ENCODE results near the gene PDE12. TPM values are rescaled to one million over a fixed set of nuclear protein-coding genes. Genes with fewer than 3 reads are reported as not detected.

The PDE12 gene, protein sequence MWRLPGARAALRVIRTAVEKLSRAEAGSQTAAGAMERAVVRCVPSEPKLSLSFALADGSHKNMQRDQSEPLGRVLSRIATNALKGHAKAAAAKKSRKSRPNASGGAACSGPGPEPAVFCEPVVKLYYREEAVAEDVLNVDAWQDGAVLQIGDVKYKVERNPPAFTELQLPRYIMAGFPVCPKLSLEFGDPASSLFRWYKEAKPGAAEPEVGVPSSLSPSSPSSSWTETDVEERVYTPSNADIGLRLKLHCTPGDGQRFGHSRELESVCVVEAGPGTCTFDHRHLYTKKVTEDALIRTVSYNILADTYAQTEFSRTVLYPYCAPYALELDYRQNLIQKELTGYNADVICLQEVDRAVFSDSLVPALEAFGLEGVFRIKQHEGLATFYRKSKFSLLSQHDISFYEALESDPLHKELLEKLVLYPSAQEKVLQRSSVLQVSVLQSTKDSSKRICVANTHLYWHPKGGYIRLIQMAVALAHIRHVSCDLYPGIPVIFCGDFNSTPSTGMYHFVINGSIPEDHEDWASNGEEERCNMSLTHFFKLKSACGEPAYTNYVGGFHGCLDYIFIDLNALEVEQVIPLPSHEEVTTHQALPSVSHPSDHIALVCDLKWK
- total RNA-seq = 10 to 100 TPM; 27.8 to 31.2 TPM

DNA sequence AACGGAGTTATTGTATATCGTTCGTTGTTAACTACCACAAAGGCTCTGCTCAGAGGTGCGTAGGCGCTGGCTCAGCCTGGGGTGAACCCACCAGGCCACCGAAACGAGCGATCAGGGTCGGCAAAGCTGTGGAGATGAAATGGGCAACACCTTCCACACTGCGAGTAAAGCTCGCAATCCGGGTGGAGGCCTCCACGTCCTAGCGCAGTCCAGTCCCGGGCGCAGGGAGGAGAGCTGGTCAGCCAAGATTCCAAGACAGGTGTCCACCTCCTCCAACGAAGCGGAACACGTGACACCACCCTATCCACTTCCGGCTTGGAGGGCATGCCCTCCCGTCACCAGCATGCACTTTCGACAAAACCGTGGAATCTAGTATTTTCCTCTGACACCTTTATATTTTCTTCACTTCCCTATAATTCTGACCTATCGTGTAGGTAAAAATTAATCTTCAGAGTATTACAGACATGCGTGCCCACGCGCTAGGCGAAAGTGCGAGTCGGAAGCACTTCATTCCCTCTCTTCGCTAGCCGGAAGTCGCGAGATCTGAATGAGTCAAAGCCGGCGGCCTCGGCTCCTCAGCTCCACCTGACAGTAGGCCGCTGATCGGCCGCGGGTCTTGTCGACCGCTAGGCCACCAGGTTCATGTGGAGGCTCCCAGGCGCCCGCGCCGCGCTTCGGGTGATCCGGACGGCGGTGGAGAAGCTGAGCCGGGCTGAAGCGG is at the start of gene PDE12:
TSS of gene PDE12 (plus strand) at position 537 of the 721 bp plus-strand sequence. CDS start at position 643, 106 bp downstream.
- CTCF ChIA-PET = interaction anchor here (1.3 to 3.0 kb wide), 5 partner anchors 38 to 386 kb away, joined by 3 to 14 read pairs (median 6); partner anchors contain the start of genes ARF4 and SLMAP
- H3K27me3 Mint-ChIP-seq (ENCODE audit: low read depth) = no peaks in the 10 kb centered on the region
- peak within 1 kb of the TSS; percentile 98 for H3K4me3 Mint-ChIP-seq
- H3K27ac Mint-ChIP-seq = peak within 1 kb of the TSS; percentile 98
- H3K36me3 Mint-ChIP-seq (ENCODE audit: low read depth) = peaks cover 32% of the 10 kb centered on the region
- POLR2A ChIA-PET = interaction anchor here (0.7 to 4.6 kb wide), 12 partner anchors 10 to 834 kb away, joined by 3 to 80 read pairs (median 4); partner anchors contain the start of genes ARF4, DENND6A, HTD2 and RPP14
- DNase-seq (peak; percentile 88), ATAC-seq (peak; percentile 82)
- H3K4me1 Mint-ChIP-seq (ENCODE audit: low read depth) = peaks cover 29% of the 10 kb centered on the region
- H3K9me3 Mint-ChIP-seq (ENCODE audit: insufficient read depth) = no peaks in the 10 kb centered on the region

DNA sequence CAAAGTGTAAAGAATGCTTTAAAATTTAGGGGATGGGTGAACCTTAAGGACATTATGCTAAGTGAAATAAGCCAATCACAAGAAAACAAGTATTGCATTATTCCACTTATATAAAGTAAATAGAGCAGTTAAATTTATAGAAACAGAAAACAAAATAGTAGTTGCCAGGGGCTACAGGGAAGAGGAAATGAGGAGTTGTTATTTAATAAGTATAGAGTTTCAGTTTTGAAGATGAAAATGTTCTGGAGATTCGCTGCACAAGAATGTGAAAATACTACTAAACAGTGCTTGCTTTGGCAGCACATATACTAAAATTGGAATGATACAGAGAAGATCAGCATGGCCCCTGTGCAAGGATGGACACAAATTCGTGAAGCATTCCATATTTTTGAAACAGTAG is 43.9 kb upstream of the PDE12 start:
- peaks cover 19% of the 10 kb centered on the region for H3K27me3 Mint-ChIP-seq (ENCODE audit: low read depth)
- no peaks in the 10 kb centered on the region for H3K9me3 Mint-ChIP-seq (ENCODE audit: insufficient read depth)
- H3K27ac Mint-ChIP-seq = no peak overlapping the region
- ChIA-PET POLR2A (no interaction called here), CTCF (no interaction called here)
- no peaks in the 10 kb centered on the region for H3K4me1 Mint-ChIP-seq (ENCODE audit: low read depth)
- no peak overlapping the region for H3K4me3 Mint-ChIP-seq
- ATAC-seq = no peak
- no peaks in the 10 kb centered on the region for H3K36me3 Mint-ChIP-seq (ENCODE audit: low read depth)
- no peak for DNase-seq

DNA sequence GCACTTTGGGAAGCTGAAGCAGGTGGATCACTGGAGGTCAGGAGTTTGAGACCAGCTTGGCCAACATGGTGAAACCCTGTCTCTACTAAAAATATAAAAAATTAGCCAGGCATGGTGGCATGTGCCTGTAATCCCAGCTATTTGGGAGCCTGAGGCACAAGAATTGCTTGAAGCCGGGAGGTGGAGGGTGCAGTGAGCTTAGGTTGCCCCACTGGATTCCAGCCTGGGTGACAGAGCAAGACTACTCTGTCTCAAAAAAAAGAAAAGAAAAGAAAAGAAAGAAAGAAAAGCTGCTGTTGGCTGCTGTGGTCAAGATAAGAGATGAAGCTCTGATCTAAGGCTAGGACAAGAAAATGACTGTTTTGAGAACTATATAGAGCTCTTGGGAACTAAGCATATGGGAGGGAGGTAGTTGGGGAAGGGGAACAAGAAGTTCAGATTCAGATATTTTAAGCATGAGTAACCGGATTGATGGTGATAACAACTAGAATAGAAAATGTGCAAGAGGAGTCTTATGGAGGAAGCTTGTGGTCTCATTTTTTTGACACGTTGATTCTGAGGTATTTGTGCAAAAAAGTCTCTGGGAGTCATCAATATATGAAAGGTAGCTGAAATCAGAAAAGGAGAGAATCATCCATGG is 37.7 kb upstream of the PDE12 start:
- H3K4me3 Mint-ChIP-seq = no peak overlapping the region
- H3K9me3 Mint-ChIP-seq (ENCODE audit: insufficient read depth) = no peaks in the 10 kb centered on the region
- H3K4me1 Mint-ChIP-seq (ENCODE audit: low read depth) = peaks cover 4% of the 10 kb centered on the region
- H3K27me3 Mint-ChIP-seq (ENCODE audit: low read depth) = peaks cover 12% of the 10 kb centered on the region
- ChIA-PET CTCF (no interaction called here), POLR2A (no interaction called here)
- DNase-seq (no peak), ATAC-seq (no peak)
- no peaks in the 10 kb centered on the region for H3K36me3 Mint-ChIP-seq (ENCODE audit: low read depth)
- H3K27ac Mint-ChIP-seq = no peak overlapping the region

DNA sequence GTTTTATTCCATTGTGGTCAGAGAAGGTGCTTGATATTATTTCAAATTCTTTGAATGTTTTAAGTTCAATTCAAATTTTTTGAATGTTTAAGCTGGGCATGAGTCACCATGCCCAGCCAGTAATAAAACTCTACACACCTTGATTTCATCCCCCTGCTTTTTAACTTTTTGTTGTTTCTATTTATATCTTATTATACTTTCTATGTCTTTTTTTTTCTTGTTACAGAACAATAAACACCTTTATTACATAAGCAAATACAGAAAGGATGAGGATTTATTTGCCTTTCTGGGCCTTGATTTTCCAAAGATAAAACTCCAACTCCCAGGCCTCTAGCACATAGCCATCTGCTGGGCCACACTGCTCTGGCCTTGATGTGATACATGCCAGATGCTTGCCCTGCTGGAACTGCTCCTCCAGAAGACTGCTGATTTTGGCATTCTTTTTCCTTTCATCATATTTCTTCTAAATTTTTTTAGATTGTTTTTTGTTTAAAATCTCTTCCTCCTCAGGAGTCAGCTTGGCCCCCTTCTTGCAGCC is 25.9 kb upstream of the PDE12 start:
- DNase-seq (no peak), ATAC-seq (no peak)
- Mint-ChIP-seq H3K27me3 (ENCODE audit: low read depth) (peaks cover 16% of the 10 kb centered on the region), H3K9me3 (ENCODE audit: insufficient read depth) (no peaks in the 10 kb centered on the region), H3K4me3 (no peak overlapping the region), H3K27ac (no peak overlapping the region), H3K4me1 (ENCODE audit: low read depth) (no peaks in the 10 kb centered on the region), H3K36me3 (ENCODE audit: low read depth) (no peaks in the 10 kb centered on the region)
- ChIA-PET CTCF (interaction anchor here (1.3 kb wide), 1 partner anchor 8 kb away, joined by 3 read pairs; no protein-coding TSS in a partner anchor), POLR2A (no interaction called here)

DNA sequence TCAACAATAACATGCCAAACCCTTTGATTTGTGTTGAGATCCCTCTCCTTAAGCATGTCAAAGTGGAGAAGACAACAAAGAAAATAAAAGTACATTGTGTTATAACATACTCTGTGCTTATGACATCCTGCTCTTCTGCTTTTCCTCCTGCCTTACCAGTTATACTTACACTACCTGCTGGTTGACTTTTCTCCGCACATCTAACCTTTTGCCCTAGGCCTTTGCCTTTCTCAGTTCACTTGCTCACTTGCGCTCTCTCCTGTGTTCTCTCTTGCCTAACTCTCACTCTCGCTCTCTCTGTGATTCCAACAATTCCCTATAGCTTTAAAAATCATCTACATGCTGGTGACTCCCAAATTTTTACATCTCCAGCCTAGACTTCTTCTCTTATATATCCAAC is 17.6 kb upstream of the PDE12 start:
- H3K4me1 Mint-ChIP-seq (ENCODE audit: low read depth) = no peaks in the 10 kb centered on the region
- POLR2A ChIA-PET = no interaction called here
- no peak for DNase-seq
- H3K4me3 Mint-ChIP-seq = no peak overlapping the region
- H3K36me3 Mint-ChIP-seq (ENCODE audit: low read depth) = no peaks in the 10 kb centered on the region
- CTCF ChIA-PET = interaction anchor here (1.3 kb wide), 1 partner anchor 9 kb away, joined by 3 read pairs; no protein-coding TSS in a partner anchor
- no peak overlapping the region for H3K27ac Mint-ChIP-seq
- ATAC-seq = no peak
- H3K9me3 Mint-ChIP-seq (ENCODE audit: insufficient read depth) = no peaks in the 10 kb centered on the region
- H3K27me3 Mint-ChIP-seq (ENCODE audit: low read depth) = peaks cover 4% of the 10 kb centered on the region

DNA sequence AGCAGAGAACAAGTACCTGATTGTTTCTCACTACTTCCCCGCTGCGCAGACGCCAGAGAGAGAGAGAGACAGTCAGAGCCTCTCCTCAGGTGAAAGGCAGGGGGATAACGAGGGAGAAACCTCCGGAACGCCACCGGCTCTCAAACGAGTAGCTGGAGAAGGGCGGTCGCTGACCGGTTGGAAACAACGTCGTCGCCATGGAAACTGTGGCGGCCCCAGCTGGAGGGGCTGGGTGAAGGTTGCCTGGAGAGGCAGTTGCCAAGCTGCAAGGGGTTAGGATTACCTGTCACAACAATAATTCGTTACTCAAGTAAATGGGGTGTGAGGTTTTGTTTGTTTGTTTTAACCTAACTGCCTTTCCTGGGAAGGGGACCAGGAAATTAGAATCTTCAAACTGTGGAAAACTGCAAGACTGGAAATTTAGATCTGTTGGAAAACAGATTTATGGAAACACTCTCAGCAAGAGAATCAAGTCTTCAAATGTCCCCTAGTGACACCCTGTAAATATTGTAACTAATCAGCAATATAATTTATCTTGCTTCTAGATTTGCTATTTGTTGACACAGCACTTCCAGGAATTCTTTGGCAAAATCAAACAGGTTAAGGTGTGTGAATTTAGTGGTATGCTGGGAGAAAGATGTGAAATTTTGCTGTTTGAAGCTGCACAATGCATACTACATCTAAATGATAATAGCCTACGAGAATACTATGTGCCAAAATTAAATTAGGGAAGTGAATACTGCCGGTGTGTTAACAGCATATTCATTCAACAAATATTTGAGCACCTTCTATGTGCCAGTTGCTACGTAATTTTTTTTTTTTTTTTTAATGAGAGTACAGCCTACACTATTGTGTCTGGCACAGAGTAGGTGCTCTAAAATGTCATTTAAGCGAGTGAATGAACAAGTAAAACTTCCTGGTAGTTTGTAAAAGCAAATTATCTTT is 11.6 kb upstream of the PDE12 start, which contains the start of gene DNAH12:
TSS of gene DNAH12 (minus strand) at position 164 of the 945 bp plus-strand sequence. CDS start 1,474 bp downstream, outside the sequence.
- H3K27me3 Mint-ChIP-seq (ENCODE audit: low read depth) = no peaks in the 10 kb centered on the region
- no peaks in the 10 kb centered on the region for H3K9me3 Mint-ChIP-seq (ENCODE audit: insufficient read depth)
- DNase-seq (peak; percentile 34), ATAC-seq (peak; percentile 73)
- ChIA-PET CTCF (no interaction called here), POLR2A (no interaction called here)
- H3K4me3 Mint-ChIP-seq = no peak within 1 kb of the TSS
- no peaks in the 10 kb centered on the region for H3K36me3 Mint-ChIP-seq (ENCODE audit: low read depth)
- H3K4me1 Mint-ChIP-seq (ENCODE audit: low read depth) = peaks cover 9% of the 10 kb centered on the region
- no peak within 1 kb of the TSS for H3K27ac Mint-ChIP-seq

DNA sequence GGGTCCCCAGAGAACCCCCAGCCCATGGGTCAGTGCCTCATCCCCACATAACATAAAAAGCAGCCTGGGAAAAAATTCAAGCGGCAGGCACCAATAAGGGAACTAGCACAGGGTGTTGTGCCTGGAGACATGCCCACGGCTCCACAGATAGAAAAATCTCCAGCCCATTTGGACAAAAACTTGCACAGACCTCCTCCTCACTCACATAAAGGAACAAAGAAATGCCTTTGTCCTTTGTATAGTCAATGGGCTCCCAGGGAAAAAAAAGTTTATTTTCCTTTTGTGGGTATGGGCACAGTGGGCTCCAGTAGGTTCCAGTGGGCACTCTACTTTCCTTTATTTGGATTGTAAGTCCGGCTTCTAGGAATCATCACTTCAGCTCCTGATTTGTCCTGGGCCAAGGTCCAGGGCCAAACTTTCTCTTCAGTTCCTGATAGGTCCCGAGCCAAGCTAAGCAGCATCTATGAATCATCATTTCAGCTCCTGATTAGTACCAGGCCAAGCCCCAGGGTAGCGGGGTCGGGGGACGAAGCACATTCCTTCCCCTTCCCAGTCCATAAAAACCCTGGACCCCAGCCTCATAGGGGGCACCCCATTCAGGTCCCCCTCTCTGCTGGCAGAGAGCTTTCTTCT is 10.3 kb upstream of the PDE12 start:
- Mint-ChIP-seq H3K4me3 (no peak overlapping the region), H3K27ac (no peak overlapping the region), H3K27me3 (ENCODE audit: low read depth) (no peaks in the 10 kb centered on the region), H3K4me1 (ENCODE audit: low read depth) (peaks cover 9% of the 10 kb centered on the region), H3K9me3 (ENCODE audit: insufficient read depth) (no peaks in the 10 kb centered on the region), H3K36me3 (ENCODE audit: low read depth) (no peaks in the 10 kb centered on the region)
- ATAC-seq (no peak), DNase-seq (no peak)
- ChIA-PET CTCF (no interaction called here), POLR2A (interaction anchor here (1.3 kb wide), 1 partner anchor 10 kb away, joined by 4 read pairs; the partner anchor contains the start of gene PDE12)

DNA sequence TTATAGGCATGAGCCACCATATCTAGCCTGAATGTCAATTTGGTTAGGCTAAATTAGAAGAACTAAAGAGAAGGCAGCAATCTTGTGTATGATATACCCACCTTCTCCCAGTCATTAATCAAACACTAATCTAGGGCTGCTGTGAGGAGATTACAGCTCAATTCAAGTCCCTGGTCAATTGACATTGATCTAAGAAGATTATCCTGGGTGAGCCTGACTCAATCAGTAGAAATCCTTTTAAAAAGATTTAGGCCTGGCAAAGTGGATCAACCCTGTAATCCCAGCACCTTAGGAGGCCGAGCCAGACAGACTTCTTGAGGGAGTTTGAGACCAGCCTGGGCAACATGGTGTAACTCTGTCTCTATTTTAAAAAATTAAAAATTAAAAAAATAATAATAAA is 9.5 kb upstream of the PDE12 start:
- ATAC-seq (no peak), DNase-seq (no peak)
- Mint-ChIP-seq H3K27me3 (ENCODE audit: low read depth) (no peaks in the 10 kb centered on the region), H3K27ac (no peak overlapping the region), H3K4me3 (no peak overlapping the region), H3K9me3 (ENCODE audit: insufficient read depth) (no peaks in the 10 kb centered on the region), H3K36me3 (ENCODE audit: low read depth) (no peaks in the 10 kb centered on the region), H3K4me1 (ENCODE audit: low read depth) (peaks cover 9% of the 10 kb centered on the region)
- CTCF ChIA-PET = no interaction called here
- POLR2A ChIA-PET = interaction anchor here (1.3 kb wide), 1 partner anchor 9 kb away, joined by 4 read pairs; the partner anchor contains the start of gene PDE12

DNA sequence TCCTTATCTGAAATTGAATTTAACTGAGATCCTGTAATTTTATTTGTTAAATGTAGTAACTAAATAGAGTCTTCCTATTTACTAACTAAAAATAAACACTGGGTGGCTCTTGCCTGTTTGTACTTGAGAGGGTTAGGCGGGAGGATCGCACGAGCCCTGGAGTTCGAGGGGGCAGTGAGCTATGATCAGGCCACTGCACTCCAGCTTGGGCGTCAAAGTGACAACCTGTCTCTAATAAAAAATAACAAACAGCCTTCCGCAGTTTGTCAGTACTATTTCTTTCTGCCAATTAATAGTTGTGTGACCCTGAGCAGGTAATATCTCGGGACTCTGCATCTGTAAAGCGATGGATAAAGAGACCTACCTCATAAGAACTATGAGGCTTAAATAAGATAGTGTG is 768 bp upstream of the PDE12 start:
- no peak for ATAC-seq
- Mint-ChIP-seq H3K9me3 (ENCODE audit: insufficient read depth) (no peaks in the 10 kb centered on the region), H3K36me3 (ENCODE audit: low read depth) (peaks cover 28% of the 10 kb centered on the region), H3K27me3 (ENCODE audit: low read depth) (no peaks in the 10 kb centered on the region), H3K27ac (peak overlapping the region; percentile 98), H3K4me3 (peak overlapping the region; percentile 98), H3K4me1 (ENCODE audit: low read depth) (peaks cover 23% of the 10 kb centered on the region)
- CTCF ChIA-PET = interaction anchor here (1.3 to 3.0 kb wide), 3 partner anchors 41 to 201 kb away, joined by 4 to 14 read pairs (median 13); partner anchors contain the start of genes ARF4 and SLMAP
- DNase-seq = no peak
- POLR2A ChIA-PET = interaction anchor here (1.0 to 4.6 kb wide), 6 partner anchors 9 to 751 kb away, joined by 3 to 80 read pairs (median 4); partner anchors contain the start of genes ARF4, DENND6A, HTD2 and RPP14

Measured in activated CD8-positive, alpha-beta T cell treated with anti-CD3 and anti-CD28 coated beads, Interleukin-2, amount 10 ng/mL, durations not matched to agents 7 days and 5 days (primary cell).